ENCODE measurements around the gene ONECUT2. TPM values are rescaled to one million over a fixed set of nuclear protein-coding genes. Genes with fewer than 3 reads are reported as not detected.
A peak's percentile ranks its signal among the peaks of the same experiment; 100 is the strongest.
"Not testable (repeated sequence)": the region's sequence is repeated elsewhere in the genome, so short reads cannot be mapped to it uniquely, and the experiment has no call there.

The ONECUT2 gene
- total RNA-seq, 4 donors from 2014 or later = under 0.01 to 0.09 TPM; not detected in 2

DNA sequence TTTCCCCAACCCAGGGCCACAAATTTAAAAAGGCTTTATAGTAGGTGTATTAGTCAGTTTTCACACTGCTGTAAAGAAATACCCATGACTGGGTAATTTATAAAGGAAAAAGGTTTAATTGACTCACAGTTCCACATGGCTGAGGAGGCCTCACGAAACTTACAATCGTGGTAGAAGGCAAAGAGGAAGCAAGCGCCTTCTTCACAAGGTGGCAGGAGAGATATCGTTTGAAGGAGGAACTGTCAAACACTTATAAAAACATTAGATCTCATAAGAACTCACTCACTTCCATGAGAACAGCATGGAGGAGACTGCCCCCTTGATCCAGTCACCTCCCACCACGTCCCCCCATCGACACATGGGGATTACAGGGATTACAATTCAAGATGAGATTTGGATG lies 80.9 kb downstream of the ONECUT2 start:
- Histone ChIP-seq H3K4me3 (no peak overlapping the region), H3K27me3 (no peaks in the 10 kb centered on the region), H3K36me3 (no peaks in the 10 kb centered on the region), H3K4me1 (no peaks in the 10 kb centered on the region), H3K9me3 (no peaks in the 10 kb centered on the region), H3K27ac (no peak overlapping the region)
- DNase-seq = no peak
- TF ChIP-seq, protein P1, sequence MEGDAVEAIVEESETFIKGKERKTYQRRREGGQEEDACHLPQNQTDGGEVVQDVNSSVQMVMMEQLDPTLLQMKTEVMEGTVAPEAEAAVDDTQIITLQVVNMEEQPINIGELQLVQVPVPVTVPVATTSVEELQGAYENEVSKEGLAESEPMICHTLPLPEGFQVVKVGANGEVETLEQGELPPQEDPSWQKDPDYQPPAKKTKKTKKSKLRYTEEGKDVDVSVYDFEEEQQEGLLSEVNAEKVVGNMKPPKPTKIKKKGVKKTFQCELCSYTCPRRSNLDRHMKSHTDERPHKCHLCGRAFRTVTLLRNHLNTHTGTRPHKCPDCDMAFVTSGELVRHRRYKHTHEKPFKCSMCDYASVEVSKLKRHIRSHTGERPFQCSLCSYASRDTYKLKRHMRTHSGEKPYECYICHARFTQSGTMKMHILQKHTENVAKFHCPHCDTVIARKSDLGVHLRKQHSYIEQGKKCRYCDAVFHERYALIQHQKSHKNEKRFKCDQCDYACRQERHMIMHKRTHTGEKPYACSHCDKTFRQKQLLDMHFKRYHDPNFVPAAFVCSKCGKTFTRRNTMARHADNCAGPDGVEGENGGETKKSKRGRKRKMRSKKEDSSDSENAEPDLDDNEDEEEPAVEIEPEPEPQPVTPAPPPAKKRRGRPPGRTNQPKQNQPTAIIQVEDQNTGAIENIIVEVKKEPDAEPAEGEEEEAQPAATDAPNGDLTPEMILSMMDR (IDR thresholded peaks at IDR 0.05) = no peak
- no peak for TF ChIP-seq POLR2A (IDR thresholded peaks at IDR 0.05)

GRCh38 chr18:57518533-57518932 lies 83.4 kb downstream of the ONECUT2 start:
- Histone ChIP-seq H3K36me3 (no peaks in the 10 kb centered on the region), H3K4me1 (no peaks in the 10 kb centered on the region), H3K4me3 (no peak overlapping the region), H3K27me3 (no peaks in the 10 kb centered on the region), H3K27ac (no peak overlapping the region), H3K9me3 (no peaks in the 10 kb centered on the region)
- TF ChIP-seq POLR2A (IDR thresholded peaks at IDR 0.05) = no peak
- TF ChIP-seq, protein P1 (IDR thresholded peaks at IDR 0.05) = no peak
- DNase-seq = peak in 1 of 3 donors; percentile 50

- no peaks in the 10 kb centered on the region for H3K9me3 ChIP-seq
- no peaks in the 10 kb centered on the region for H3K36me3 ChIP-seq
- H3K4me1 ChIP-seq = no peaks in the 10 kb centered on the region
- H3K27me3 ChIP-seq = no peaks in the 10 kb centered on the region
- H3K27ac ChIP-seq = no peak overlapping the region
- no peak overlapping the region for H3K4me3 ChIP-seq
- TF ChIP-seq, protein P1 (IDR thresholded peaks at IDR 0.05) = no peak
- DNase-seq = no peak
Measured at GRCh38 chr18:57519668-57520424, 84.7 kb downstream of the ONECUT2 start.

DNA sequence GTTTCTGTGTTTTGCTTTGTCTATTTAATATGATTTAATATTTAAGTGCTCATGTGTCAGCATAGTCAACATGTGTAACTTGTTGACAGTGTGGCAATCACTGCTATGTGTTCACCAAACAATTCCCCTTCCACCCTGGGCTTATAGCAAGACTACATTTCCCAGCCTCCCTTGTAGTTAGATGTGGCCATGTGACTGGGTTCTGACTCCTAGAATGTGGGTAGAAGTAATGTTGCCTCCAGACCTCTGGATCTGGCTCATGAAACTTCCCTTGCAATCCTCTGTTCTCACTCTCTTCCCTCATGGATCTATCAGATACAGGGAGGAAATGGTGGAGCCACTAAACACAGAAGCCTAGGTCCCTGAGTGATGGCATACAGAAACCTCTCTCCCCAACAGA lies 87.2 kb downstream of the ONECUT2 start:
- not testable (repeated sequence) for H3K36me3 ChIP-seq, H3K4me3 ChIP-seq, H3K27ac ChIP-seq, H3K27me3 ChIP-seq, DNase-seq, H3K9me3 ChIP-seq, H3K4me1 ChIP-seq

- H3K36me3 ChIP-seq = no peaks in the 10 kb centered on the region
- TF ChIP-seq POLR2A (IDR thresholded peaks at IDR 0.05) = no peak
- TF ChIP-seq, protein P1 (IDR thresholded peaks at IDR 0.05) = no peak
- no peaks in the 10 kb centered on the region for H3K4me1 ChIP-seq
- no peaks in the 10 kb centered on the region for H3K27me3 ChIP-seq
- DNase-seq = peak in 1 of 3 donors; percentile 55
- no peaks in the 10 kb centered on the region for H3K9me3 ChIP-seq
- no peak overlapping the region for H3K27ac ChIP-seq
- H3K4me3 ChIP-seq = no peak overlapping the region
Measured at GRCh38 chr18:57523171-57523956, 88.2 kb downstream of the ONECUT2 start.

DNA sequence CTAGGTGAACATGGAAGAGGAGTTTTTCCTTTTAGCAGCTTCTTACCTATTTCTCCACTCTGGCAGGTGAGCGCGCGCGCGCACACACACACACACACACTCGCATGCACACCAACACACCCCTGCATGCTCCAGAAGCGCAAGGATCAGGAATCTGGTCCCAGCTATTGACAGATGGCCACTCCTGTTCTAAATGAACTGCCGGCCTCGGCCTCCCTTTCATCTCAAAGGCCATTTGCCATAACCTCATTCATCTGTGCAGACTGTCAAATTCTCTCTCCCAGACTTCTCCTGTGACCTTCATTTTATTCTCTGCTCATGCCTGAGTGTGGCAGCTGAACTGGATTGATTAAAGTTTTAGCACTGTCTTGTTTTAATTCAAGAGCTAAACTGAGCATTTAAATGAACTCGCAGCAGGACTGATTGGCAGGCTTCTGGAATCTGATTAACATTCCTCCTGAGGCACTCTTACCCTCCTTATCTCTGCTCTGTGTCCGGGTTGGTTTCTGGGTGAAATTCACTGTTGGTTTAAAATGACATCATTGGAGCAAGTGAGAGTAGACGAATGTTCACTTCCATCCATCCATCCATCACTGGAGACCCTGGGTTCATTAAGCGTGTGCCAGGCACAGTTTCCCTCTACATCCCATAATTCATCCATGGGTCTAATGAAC lies 92.5 kb downstream of the ONECUT2 start:
- no peaks in the 10 kb centered on the region for H3K9me3 ChIP-seq
- TF ChIP-seq POLR2A (IDR thresholded peaks at IDR 0.05) = no peak
- TF ChIP-seq, protein P1 (IDR thresholded peaks at IDR 0.05) = no peak
- no peak for DNase-seq
- no peaks in the 10 kb centered on the region for H3K4me1 ChIP-seq
- H3K36me3 ChIP-seq = no peaks in the 10 kb centered on the region
- H3K4me3 ChIP-seq = no peak overlapping the region
- no peak overlapping the region for H3K27ac ChIP-seq
- no peaks in the 10 kb centered on the region for H3K27me3 ChIP-seq
